Tibial nerve (tissue), 4 donors: ENCODE measurements around the gene WASF3.

ENCODE experiments used
- CTCF ChIP-seq, 5 experiments: fragments of 200-600 bp in 3 of 5; fragments of 450-650 bp in 2 of 5; sonication (generic) in 3 of 5; IDR thresholded peaks; one replicate each; pipeline ENCODE4 v1.5.1; 2016 to 2019; ENCODE audit warnings: antibody characterized with exemption in 5 of 5, mild to moderate bottlenecking in 3 of 5, moderate library complexity in 2 of 5
- EP300 ChIP-seq, 2 donors: sonication (generic); formaldehyde crosslinking; IDR thresholded peaks; one replicate each; pipeline ENCODE4 v1.6.1; 2017; ENCODE audit warnings: antibody characterized with exemption in 2 of 2, mild to moderate bottlenecking in 1 of 2
- POLR2A ChIP-seq, 2 donors: fragments of 450-650 bp; IDR thresholded peaks; one replicate each; pipeline ENCODE4 v1.6.1; 2017; ENCODE audit warnings: antibody characterized with exemption in 2 of 2, mild to moderate bottlenecking in 2 of 2, moderate library complexity in 2 of 2

- no peak for TF ChIP-seq CTCF (IDR thresholded peaks at IDR 0.05)
- TF ChIP-seq POLR2A (IDR thresholded peaks at IDR 0.05): no peak
- TF ChIP-seq EP300 (IDR thresholded peaks at IDR 0.05): no peak
These were observed 30.7 kb upstream of the WASF3 start for GRCh38 chr13:26526702-26527216.
